Esophagus muscularis mucosa (tissue), 3 donors: ENCODE results near the gene HLCS.

Experiments used
- POLR2AphosphoS5 ChIP-seq, 2 donors: sonication (generic); formaldehyde crosslinking; IDR thresholded peaks; one replicate each; pipeline ENCODE4 v1.6.1; 2017; ENCODE audit warnings: antibody characterized with exemption in 2 of 2
- TF ChIP-seq, protein P1 (sequence below), 3 experiments: fragments of 200-600 bp in 2 of 3; fragments of 450-650 bp in 1 of 3; sonication (generic) in 2 of 3; IDR thresholded peaks; one replicate each; pipeline ENCODE4 v1.5.1; 2017 to 2019; ENCODE audit warnings: antibody characterized with exemption in 3 of 3, mild to moderate bottlenecking in 2 of 3, moderate library complexity in 1 of 3

- TF ChIP-seq, protein P1, sequence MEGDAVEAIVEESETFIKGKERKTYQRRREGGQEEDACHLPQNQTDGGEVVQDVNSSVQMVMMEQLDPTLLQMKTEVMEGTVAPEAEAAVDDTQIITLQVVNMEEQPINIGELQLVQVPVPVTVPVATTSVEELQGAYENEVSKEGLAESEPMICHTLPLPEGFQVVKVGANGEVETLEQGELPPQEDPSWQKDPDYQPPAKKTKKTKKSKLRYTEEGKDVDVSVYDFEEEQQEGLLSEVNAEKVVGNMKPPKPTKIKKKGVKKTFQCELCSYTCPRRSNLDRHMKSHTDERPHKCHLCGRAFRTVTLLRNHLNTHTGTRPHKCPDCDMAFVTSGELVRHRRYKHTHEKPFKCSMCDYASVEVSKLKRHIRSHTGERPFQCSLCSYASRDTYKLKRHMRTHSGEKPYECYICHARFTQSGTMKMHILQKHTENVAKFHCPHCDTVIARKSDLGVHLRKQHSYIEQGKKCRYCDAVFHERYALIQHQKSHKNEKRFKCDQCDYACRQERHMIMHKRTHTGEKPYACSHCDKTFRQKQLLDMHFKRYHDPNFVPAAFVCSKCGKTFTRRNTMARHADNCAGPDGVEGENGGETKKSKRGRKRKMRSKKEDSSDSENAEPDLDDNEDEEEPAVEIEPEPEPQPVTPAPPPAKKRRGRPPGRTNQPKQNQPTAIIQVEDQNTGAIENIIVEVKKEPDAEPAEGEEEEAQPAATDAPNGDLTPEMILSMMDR (IDR thresholded peaks at IDR 0.05), result no peak
- no peak for TF ChIP-seq POLR2AphosphoS5 (IDR thresholded peaks at IDR 0.05)
These were observed 74.8 kb downstream of the HLCS start for GRCh38 chr21:36891692-36892091.
